ENCODE results near the gene CACNA1H.
"Not testable (repeated sequence)": the region's sequence is repeated elsewhere in the genome, so short reads cannot be mapped to it uniquely, and the experiment has no call there.

The CACNA1H gene

GRCh38 chr16:1193825-1194581, 41.1 kb downstream of the CACNA1H start:
- DNase-seq (ENCODE audit: low read depth in 2 of 2) = no peak

- DNase-seq (ENCODE audit: low read depth in 2 of 2) = no peak
Measured at GRCh38 chr16:1194665-1195392, 41.9 kb downstream of the CACNA1H start.

DNA sequence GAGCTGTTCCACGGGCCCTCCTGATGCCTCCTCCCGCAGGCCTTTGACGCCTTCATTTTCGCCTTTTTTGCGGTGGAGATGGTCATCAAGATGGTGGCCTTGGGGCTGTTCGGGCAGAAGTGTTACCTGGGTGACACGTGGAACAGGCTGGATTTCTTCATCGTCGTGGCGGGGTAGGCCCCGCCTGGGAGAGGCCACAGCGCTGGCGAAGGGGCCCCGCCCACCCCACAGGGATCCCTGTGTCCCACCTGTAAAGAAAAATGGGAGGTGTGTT, 42.4 kb downstream of the CACNA1H start:
- no peak for DNase-seq (ENCODE audit: low read depth in 2 of 2)

- no peak for DNase-seq (ENCODE audit: low read depth in 2 of 2)
Measured at GRCh38 chr16:1196494-1196893, 43.6 kb downstream of the CACNA1H start.

DNA sequence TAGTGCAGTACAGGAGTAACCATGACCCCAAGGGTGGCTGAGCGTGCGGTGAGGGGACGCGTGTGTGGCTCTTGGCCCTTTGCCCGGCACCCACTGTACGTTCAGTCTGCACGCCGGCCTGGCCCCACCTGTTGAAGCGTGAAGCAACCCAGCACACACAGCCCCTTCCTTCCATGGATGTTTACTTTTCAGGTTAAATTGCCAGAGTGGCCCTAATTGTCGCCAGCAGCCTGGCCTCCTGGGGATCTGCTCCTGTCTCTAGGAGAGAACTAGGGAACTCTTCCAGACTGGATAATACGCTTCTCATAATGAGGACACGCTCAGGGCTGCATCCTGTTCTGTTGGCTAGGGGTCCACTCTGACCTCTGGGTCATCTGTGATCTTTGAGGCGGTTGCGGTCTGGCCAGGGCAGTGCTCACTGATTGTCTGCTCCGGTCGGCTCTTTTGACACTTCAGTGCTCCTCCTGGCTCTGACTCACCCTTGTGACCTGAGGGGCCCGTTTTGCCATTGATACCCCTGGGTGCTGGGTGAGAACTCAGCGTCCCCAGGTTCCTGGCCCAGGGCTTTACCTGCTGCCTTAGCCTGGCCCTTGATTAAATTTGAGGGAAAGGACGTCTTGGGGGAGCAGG, 44.4 kb downstream of the CACNA1H start:
- no peak for DNase-seq (ENCODE audit: low read depth in 2 of 2)

GRCh38 chr16:1198194-1198593, 45.3 kb downstream of the CACNA1H start:
- DNase-seq (ENCODE audit: low read depth in 2 of 2) = no peak

- DNase-seq (ENCODE audit: low read depth in 2 of 2) = not testable (repeated sequence)
Measured at GRCh38 chr16:1198671-1199346, 45.9 kb downstream of the CACNA1H start.

DNA sequence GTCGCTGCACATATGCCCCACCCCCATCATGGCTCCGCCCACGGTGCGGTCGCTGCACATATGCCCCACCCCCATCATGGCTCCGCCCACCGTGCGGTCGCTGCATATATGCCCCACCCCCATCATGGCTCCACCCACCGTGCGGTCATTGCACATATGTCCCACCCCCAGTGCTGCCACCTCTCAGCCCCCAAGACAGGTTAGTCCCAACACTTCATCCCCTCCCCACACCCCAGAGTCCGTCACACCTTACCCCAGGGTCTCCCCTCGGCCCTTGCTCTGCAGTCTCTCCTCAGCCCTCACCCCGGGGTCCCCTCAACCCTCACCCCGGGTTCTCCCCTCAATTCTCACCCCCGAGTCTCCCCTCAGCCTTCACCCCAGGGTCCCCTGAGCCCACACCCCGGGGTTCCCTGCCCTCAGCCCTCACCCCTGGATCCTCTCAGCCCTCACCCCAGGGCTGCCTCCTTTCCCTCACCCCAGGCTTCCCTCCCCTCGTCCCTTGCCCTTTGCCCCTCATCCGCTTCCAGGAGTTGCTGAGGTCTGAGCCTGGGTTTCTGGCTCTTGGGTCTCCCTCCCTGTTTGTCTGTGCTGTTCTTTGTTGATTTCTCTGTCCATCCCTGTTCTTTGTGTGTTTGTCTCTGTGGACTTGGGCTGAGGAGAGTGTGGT, 46.6 kb downstream of the CACNA1H start:
- no peak for DNase-seq (ENCODE audit: low read depth in 2 of 2)

- no peak for DNase-seq (ENCODE audit: low read depth in 2 of 2)
Measured at GRCh38 chr16:1200014-1200627, 47.2 kb downstream of the CACNA1H start.

DNA sequence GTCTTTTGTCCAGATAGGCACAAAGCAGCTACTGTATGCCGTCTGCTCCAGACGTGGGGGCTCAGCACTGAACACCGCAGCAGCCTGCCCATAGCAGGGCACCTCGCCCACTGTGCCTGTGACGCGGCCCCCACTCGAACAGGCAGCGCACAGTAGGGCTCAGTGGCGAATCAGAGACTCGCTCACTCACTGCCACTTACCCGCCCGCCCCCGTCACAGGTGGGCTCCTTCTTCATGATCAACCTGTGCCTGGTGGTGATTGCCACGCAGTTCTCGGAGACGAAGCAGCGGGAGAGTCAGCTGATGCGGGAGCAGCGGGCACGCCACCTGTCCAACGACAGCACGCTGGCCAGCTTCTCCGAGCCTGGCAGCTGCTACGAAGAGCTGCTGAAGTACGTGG, 48.5 kb downstream of the CACNA1H start:
- DNase-seq (ENCODE audit: low read depth in 2 of 2) = no peak

GRCh38 chr16:1202274-1202673, 49.4 kb downstream of the CACNA1H start:
- no peak for DNase-seq (ENCODE audit: low read depth in 2 of 2)

GRCh38 chr16:1204933-1205332, 52.0 kb downstream of the CACNA1H start:
- no peak for DNase-seq (ENCODE audit: low read depth in 2 of 2)

DNA sequence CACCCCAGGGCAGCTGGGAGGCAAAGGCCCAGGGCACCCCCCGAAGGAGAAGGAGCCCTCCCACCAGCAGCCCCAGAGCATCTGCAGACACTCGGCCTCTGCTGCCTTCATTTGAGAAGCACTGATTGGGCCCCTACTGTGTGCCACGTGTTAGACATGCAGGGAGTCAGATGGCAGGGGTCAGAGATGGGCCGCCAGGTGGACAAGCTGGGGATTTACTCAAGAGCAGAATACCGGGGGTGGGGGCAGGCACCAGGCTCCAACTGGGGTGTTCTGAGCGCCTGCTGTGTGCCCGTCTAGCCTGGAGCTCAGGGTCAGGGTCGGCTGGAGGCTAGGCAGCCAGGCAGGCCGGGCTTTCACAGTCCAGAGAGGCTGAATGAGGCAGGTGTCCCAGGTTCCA, 53.4 kb downstream of the CACNA1H start:
- DNase-seq (ENCODE audit: low read depth in 2 of 2) = no peak

DNA sequence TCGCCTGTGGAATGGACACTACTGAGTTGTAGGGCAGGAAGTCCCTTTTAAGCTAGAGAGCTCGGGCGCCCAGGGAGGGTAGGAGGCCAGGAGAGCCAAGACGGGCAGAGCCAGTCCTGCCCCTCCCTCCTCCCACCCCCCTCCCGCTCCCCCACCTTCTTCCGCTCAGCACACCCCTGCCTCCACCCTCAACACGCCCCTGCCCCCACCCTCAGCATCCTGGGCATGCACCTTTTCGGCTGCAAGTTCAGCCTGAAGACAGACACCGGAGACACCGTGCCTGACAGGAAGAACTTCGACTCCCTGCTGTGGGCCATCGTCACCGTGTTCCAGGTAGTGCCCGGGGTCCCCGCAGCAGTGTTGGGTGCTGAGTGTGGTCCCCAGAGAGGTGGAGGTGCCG, 53.9 kb downstream of the CACNA1H start:
- no peak for DNase-seq (ENCODE audit: low read depth in 2 of 2)

GRCh38 chr16:1208239-1208830, 55.4 kb downstream of the CACNA1H start:
- no peak for DNase-seq (ENCODE audit: low read depth in 2 of 2)

DNA sequence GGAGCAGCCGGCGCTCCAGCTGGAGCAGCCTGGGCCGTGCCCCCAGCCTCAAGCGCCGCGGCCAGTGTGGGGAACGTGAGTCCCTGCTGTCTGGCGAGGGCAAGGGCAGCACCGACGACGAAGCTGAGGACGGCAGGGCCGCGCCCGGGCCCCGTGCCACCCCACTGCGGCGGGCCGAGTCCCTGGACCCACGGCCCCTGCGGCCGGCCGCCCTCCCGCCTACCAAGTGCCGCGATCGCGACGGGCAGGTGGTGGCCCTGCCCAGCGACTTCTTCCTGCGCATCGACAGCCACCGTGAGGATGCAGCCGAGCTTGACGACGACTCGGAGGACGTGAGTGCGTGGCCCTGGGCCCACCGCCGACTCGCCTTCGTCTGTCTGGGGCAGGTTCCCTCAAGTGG, 56.2 kb downstream of the CACNA1H start:
- no peak for DNase-seq (ENCODE audit: low read depth in 2 of 2)

- no peak for DNase-seq (ENCODE audit: low read depth in 2 of 2)
Measured at GRCh38 chr16:1210461-1210860, 57.6 kb downstream of the CACNA1H start.

DNA sequence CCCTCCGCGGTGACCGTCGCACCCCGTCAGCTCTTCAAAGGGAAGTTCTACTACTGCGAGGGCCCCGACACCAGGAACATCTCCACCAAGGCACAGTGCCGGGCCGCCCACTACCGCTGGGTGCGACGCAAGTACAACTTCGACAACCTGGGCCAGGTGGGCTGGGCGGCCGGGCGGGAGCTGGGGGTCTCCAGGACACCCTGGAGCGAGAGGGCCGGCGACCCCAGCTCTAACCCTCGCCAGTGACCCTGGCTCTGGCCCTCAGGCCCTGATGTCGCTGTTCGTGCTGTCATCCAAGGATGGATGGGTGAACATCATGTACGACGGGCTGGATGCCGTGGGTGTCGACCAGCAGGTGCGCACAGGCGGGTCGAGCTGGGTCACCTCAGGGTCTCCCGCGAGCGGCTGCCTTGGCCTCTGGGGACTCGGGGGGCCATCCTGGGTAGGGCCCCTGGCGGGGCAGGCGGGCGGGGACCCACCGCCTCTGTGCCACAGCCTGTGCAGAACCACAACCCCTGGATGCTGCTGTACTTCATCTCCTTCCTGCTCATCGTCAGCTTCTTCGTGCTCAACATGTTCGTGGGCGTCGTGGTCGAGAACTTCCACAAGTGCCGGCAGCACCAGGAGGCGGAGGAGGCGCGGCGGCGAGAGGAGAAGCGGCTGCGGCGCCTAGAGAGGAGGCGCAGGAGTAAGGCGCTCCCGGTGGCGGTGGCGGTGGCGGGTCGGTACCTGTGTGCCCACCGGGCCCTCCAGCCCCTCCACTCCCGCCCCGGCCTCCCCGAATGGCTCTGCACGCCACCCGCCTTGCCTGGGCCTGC, 58.8 kb downstream of the CACNA1H start:
- no peak for DNase-seq (ENCODE audit: low read depth in 2 of 2)

- DNase-seq (ENCODE audit: low read depth in 2 of 2) = no peak
Measured at GRCh38 chr16:1212616-1213194, 59.8 kb downstream of the CACNA1H start.

GRCh38 chr16:1213231-1213630, 60.3 kb downstream of the CACNA1H start:
- DNase-seq (ENCODE audit: low read depth in 2 of 2) = no peak
